Tibial artery (tissue), 4 donors: ENCODE results near the gene BARX2.

ENCODE experiments used
- DNase-seq, 2 donors: peaks; one replicate each; pipeline ENCODE4 v3.0.0-alpha.2; 2019
- H3K27ac ChIP-seq, 2 donors: fragments of 200-600 bp; sonication (generic) in 1 of 2; 1 replicate in 1 of 2; 2 replicates in 1 of 2; pipeline ENCODE4 v1.5.1; 2018 to 2019; ENCODE audit warnings: mild to moderate bottlenecking in 1 of 2
- H3K27me3 ChIP-seq, 2 donors: fragments of 200-600 bp; sonication (generic) in 1 of 2; one replicate each; pipeline versions ENCODE4 v1.5.1 to v1.6.0; 2016 to 2019
- H3K36me3 ChIP-seq, 3 donors: fragments of 200-600 bp; sonication (generic) in 2 of 3; one replicate each; pipeline ENCODE4 v1.5.1; 2016 to 2019; ENCODE audit warnings: mild to moderate bottlenecking in 2 of 3
- H3K4me1 ChIP-seq, 4 donors: fragments of 200-600 bp; sonication (generic) in 2 of 4; 1 replicate in 3 of 4; 2 replicates in 1 of 4; pipeline ENCODE4 v1.5.1; 2016 to 2019
- H3K4me3 ChIP-seq, 2 donors: fragments of 200-600 bp; sonication (generic) in 1 of 2; 1 replicate in 1 of 2; 2 replicates in 1 of 2; pipeline ENCODE4 v1.5.1; 2018 to 2019; ENCODE audit warnings: mild to moderate bottlenecking in 2 of 2
- H3K9me3 ChIP-seq, 3 donors: fragments of 200-600 bp; sonication (generic) in 1 of 3; one replicate each; pipeline ENCODE4 v1.5.1; 2016 to 2019
- intact Hi-C: fragments of 100-400 bp; cut with DNase I; formaldehyde crosslinking; loops from one replicate; pipeline ENCODE4 v1.15.0; 2023; ENCODE audit warnings: low total_unique reads
- TF ChIP-seq, protein P1 (sequence below), 2 experiments: fragments of 200-600 bp in 1 of 2; fragments of 450-650 bp in 1 of 2; IDR thresholded peaks; one replicate each; pipeline ENCODE4 v1.5.1; 2017 to 2019; ENCODE audit warnings: antibody characterized with exemption in 2 of 2, mild to moderate bottlenecking in 1 of 2, moderate library complexity in 1 of 2

The BARX2 gene

DNA sequence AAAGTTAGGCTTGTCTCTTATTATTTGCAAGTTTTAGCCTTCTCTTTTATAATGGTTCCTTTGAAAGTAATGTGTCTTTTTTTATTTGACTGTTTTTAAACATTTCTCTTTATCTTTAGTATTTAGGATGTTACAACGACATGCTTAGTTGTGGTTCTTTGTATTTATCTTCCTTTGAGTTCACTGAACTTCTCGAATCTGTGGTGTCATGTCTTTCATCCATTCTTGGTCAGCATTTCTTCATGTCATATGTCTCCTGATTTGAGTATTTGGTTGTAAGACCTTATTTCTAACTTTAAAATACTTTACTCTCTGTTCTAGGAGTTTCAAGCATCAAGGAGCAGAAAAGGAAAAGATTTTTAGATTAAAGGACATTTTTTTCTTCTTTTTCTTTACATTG lies 15.9 kb upstream of the BARX2 start:
- Histone ChIP-seq H3K9me3 (peaks cover 0 to 9% (median 4%) of the 10 kb centered on the region in 3 donors), H3K36me3 (no peaks in the 10 kb centered on the region), H3K4me3 (no peak overlapping the region), H3K27me3 (peaks cover 0 to 12% of the 10 kb centered on the region in 2 donors), H3K27ac (no peak overlapping the region), H3K4me1 (peaks cover 0 to 8% (median 3%) of the 10 kb centered on the region in 4 donors)
- TF ChIP-seq, protein P1, sequence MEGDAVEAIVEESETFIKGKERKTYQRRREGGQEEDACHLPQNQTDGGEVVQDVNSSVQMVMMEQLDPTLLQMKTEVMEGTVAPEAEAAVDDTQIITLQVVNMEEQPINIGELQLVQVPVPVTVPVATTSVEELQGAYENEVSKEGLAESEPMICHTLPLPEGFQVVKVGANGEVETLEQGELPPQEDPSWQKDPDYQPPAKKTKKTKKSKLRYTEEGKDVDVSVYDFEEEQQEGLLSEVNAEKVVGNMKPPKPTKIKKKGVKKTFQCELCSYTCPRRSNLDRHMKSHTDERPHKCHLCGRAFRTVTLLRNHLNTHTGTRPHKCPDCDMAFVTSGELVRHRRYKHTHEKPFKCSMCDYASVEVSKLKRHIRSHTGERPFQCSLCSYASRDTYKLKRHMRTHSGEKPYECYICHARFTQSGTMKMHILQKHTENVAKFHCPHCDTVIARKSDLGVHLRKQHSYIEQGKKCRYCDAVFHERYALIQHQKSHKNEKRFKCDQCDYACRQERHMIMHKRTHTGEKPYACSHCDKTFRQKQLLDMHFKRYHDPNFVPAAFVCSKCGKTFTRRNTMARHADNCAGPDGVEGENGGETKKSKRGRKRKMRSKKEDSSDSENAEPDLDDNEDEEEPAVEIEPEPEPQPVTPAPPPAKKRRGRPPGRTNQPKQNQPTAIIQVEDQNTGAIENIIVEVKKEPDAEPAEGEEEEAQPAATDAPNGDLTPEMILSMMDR (IDR thresholded peaks at IDR 0.05) = no peak
- intact Hi-C loops = no loop called here
- DNase-seq = no peak

DNA sequence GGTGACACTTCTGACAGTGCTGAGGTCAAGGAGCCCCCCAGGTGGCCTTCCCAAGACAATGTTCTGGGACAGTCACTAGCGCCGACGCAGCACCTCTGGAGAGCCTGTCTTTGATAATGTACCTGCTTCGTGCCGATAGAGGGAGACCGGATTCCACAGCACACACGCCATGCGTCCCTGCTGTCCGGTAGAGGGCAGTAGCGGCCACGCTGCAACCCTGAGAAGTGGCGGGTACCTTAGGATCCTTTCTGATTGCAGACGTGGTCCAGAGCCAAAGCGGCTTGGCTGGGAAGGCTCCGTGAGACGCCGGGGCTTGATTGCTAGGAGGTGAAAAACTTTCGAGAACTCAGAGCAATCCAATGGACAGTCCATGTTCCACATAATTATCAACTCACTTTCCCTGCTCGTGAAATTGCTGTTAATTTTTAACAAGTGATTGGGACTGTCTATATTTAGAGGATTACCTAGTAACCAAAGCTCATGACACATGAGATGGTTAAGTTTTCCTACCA lies 11.4 kb upstream of the BARX2 start:
- intact Hi-C loops = no loop called here
- TF ChIP-seq, protein P1 (IDR thresholded peaks at IDR 0.05) = peak; percentile 57 to 73
- no peak overlapping the region for H3K4me3 ChIP-seq
- H3K27me3 ChIP-seq = peaks cover 0 to 41% of the 10 kb centered on the region in 2 donors
- peaks cover 0 to 8% (median 3%) of the 10 kb centered on the region in 4 donors for H3K4me1 ChIP-seq
- peaks cover 0 to 9% (median 1%) of the 10 kb centered on the region in 3 donors for H3K9me3 ChIP-seq
- H3K36me3 ChIP-seq = no peaks in the 10 kb centered on the region
- H3K27ac ChIP-seq = no peak overlapping the region
- DNase-seq = peak; percentile 42 to 73

DNA sequence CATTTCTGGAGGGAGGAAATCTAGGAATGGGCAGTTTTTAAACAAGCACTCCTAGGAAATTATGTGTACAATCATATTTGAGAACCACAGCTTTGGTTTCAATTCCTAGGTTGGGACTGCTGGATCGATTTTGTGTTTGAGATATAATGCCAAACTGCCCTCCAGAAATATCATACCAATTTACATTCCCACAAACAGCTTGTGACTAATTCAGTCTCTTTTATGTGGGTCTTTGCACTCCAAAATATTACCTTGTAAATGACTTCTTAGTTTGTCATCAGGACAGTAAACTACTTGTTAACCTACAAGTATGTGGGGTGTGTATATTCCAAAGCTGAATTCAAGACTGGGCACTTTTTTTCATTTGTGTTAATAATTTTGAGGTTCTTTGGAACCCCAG lies 9.8 kb upstream of the BARX2 start:
- no peaks in the 10 kb centered on the region for H3K36me3 ChIP-seq
- intact Hi-C loops = no loop called here
- no peak overlapping the region for H3K27ac ChIP-seq
- peaks cover 0 to 8% (median 3%) of the 10 kb centered on the region in 4 donors for H3K4me1 ChIP-seq
- H3K27me3 ChIP-seq = peaks cover 0 to 56% of the 10 kb centered on the region in 2 donors
- H3K4me3 ChIP-seq = no peak overlapping the region
- no peak for DNase-seq
- H3K9me3 ChIP-seq = no peaks in the 10 kb centered on the region
- TF ChIP-seq, protein P1 (IDR thresholded peaks at IDR 0.05) = no peak

DNA sequence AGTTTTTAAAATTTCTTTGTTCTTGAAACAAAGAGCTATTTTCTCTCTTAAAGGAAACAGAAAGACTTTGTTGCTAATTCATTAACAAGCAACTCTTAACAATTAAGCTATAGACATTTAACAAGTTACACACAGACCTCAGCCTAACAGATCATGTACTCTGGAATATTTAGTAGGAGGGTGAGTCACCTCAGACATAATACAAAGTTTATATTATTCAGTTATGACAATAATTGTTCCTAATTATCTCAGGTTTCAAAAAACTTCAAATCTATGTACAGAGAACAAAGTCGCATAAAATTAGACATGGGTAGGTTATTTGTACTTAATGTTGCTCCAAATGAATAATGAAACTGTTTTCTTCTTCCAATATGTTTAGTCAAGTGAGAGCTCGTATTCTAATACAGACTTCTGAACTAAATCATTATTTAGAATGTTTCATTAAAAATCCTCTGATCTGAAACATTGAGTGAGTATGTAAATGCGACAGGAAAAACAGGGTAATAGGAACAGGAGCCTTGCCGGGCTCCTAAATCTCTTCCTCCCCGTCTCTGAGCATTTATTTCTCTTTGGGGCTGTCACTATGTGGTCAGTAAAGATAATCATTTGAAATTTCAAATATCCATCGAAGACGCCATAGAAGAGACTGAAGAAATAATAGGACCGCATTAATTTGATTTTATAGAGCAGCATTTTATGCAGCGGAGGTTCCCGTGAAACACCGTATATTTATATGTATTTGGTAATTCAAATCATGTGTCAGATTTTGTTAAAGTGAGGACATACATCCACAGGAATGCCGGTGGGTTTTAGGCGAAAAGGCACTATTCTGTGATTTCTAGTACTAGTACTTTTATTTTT lies 8.7 kb upstream of the BARX2 start:
- DNase-seq = no peak
- H3K4me1 ChIP-seq = peaks cover 0 to 8% (median 3%) of the 10 kb centered on the region in 4 donors
- no peaks in the 10 kb centered on the region for H3K9me3 ChIP-seq
- H3K27ac ChIP-seq = no peak overlapping the region
- intact Hi-C loops = no loop called here
- TF ChIP-seq, protein P1 (IDR thresholded peaks at IDR 0.05) = no peak
- H3K36me3 ChIP-seq = no peaks in the 10 kb centered on the region
- H3K4me3 ChIP-seq = no peak overlapping the region
- peaks cover 0 to 67% of the 10 kb centered on the region in 2 donors for H3K27me3 ChIP-seq

DNA sequence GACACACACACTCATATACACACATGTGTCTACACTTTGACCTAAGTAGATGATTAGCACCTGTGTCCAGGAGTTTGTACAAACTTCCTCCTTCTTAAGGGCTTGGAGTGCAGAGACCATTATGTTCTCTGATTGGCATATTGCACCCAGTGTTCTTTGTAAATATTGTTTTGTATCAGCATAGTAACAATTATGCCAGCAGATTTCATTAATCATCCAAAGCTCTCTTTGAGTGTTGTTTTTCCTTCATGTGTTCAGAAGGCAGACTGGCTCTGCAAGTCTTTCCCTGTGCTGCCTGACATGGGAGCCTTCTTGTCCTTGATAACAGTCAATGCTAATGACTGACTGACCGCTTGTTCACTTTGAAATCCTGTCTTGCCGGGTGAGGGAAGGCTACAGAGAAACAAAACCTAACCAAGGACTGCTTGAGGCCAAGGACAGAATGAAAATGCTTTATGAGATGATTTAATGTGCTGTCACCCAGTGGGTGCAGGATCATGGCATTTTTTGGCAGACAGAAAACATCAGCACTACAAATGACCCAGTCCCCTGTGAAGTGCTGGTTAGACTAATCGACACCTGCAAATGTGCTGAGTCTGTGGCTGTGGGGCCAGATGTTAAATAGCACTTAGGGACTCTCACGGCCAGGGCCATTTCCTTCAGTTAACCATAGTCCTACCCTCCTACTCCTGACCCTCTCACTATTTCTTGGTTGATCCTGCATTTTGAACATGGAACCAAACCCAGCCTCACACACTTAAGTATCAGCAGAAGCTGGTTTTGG lies 6.6 kb upstream of the BARX2 start:
- DNase-seq = no peak
- Histone ChIP-seq H3K4me3 (no peak overlapping the region), H3K27me3 (peaks cover 3 to 78% of the 10 kb centered on the region in 2 donors), H3K27ac (no peak overlapping the region), H3K9me3 (no peaks in the 10 kb centered on the region), H3K36me3 (no peaks in the 10 kb centered on the region), H3K4me1 (peaks cover 0 to 22% (median 19%) of the 10 kb centered on the region in 4 donors)
- TF ChIP-seq, protein P1 (IDR thresholded peaks at IDR 0.05) = no peak
- intact Hi-C loops = no loop called here
